NCI-H82 (cell line): ENCODE measurements around the gene TADA2A.

ENCODE experiments used
- DNase-seq: peaks from one replicate; lab custom pipeline; 2025; lab: John Stamatoyannopoulos, UW

Gene TADA2A

DNA sequence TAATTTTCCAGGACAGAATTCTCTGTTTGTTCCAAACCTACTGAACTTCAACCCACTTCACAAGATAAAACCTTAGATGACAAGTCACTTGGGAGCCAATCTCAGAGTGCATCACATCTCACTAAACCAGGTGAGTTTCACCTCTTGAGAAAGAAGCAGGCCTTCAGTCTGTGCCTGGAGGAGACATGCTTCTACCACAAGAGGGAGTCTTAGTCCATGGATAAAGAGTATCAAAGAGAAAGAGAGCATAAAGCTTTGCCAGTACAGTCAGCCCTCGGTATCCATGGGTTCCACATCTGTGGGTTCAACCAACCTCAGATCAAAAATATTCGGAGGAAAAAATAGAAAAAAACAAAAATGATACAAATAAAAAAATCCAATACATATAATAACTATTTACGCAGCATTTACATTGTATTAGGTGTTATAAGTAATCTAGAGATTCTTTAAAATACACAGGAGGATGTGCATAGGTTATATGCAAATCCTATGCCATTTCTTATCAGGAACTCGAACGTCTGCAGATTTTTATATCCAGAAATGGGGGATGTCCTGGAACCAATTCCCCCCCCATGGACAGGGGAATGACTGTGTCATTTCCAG, 120.7 kb downstream of the TADA2A start:
- DNase-seq = peak; percentile 79
